HL-60/S4 treated with phorbol 12-myristate 13-acetate at 8.2 ng/mL for 4 days and 3 days (cell line): ENCODE measurements around the gene TRIM9.

ENCODE experiments used
- in situ Hi-C: fragments of 300-500 bp; cut with MboI; formaldehyde crosslinking; loops from 2 replicates; pipeline ENCODE4 v1.15.0; 2022; ENCODE audit warnings: low sequenced_read_pairs

The TRIM9 gene

DNA sequence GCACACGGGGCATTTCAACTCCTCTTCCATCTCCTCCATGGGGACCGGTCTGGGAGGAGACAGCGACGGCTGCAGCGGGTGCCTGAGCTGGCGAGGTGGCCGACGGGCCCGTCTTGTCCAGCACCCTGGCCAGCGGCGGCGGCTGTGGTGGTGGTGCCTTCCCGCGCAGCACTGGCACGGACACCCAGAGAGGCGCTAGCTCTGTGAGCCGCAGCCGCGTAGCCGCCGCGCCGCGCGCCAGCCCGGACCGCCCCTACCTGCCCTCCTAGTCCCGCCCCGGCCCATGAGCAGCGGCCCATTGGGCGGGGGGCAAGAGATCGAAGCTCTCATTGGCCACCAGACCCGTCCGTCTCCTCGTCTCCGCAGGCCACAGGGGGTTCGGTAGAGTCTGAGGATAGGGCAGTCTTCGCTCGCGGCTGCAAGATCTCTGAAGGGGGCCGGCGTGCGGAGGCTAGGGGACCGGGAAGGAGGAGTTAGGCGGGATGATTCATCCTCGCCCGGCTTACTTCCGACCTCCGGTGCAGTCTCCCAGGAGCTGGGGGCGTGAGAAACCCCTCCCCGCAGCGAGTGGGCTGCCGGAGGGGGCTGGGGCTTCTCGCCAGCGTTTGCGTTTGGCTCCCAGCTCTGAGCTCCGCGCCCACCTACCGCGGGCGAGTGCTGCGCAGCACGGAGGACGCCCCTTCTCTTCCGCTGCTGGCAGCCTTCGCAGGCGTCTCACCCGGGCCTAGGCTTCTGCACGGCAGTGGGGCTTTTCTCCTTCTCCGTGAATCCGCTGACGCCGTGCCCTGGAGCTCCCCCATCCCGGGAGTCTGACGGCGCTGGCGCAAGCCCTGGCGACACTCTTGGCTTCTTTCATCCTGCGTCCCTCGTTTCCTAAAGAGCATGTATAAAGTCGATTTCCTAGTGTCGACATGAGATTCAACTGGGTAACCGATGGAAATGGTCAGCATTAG, at the start of gene TRIM9:
Gene TRIM9, minus strand, starts transcription at position 205 of the 953 bp plus-strand sequence. Its CDS starts 166 bp downstream, at position 39.
- in situ Hi-C loops: no loop called here

- in situ Hi-C loops: no loop called here
Observed at GRCh38 chr14:51140856-51141255, 46.0 kb upstream of the TRIM9 start.

DNA sequence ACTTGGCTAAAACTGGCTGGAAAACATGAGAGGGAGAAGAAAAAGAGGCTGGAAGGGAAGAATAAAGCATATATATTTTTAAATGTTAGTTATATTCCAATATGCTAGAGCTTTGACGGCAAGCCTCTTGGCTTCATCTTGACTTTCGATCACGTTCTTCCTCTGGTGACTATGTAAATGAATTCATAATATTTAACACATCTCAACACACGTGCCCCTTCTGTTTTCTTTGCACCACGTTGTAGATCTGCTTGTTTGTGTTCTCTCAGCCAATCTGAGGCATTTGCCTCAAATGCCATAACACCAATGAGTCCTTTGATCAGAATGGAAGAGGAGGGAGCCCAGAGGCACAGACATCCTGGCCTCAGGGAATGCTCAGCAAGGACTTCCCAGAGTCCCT, 45.4 kb upstream of the TRIM9 start:
- in situ Hi-C loops: no loop called here

- in situ Hi-C loops: no loop called here
Observed at GRCh38 chr14:51139121-51139681, 44.3 kb upstream of the TRIM9 start.

DNA sequence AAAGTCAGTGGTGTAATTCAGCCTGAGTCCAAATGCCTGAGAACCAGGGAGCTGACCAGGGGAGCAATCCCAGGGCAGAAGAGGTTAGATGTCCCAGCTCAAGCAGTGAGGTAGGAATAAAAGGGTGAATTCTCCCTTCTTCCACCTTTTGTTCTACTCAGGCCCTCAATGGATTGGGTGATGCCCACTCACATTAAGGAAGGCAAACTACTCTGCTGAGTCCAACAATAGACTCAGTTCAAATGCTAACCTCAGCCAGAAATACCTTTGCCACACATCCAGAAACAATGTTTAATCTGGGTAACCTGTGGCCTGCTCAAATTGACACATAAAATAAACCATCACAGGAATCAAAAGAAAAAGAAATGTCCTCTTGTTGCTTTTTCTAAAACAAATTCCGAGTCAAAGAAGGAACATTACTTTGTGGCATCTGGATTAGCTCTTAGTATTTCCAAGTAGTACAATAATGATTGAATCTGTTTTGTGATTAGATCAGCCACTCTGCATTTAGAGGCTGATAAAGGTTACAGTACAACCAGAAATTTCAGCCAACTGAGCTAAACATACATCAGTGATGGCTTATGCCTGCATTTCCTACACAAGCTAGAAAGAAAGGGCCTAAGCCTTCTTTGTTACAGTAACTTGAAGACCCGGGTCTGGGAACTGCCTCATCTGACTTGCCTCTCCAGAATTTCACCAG, 43.6 kb upstream of the TRIM9 start:
- in situ Hi-C loops: no loop called here

- in situ Hi-C loops: no loop called here
Observed at GRCh38 chr14:51131516-51131915, 36.6 kb upstream of the TRIM9 start.

- in situ Hi-C loops: no loop called here
Observed at GRCh38 chr14:51129130-51129529, 34.2 kb upstream of the TRIM9 start.

GRCh38 chr14:51124029-51124428, 29.1 kb upstream of the TRIM9 start:
- in situ Hi-C loops: no loop called here

DNA sequence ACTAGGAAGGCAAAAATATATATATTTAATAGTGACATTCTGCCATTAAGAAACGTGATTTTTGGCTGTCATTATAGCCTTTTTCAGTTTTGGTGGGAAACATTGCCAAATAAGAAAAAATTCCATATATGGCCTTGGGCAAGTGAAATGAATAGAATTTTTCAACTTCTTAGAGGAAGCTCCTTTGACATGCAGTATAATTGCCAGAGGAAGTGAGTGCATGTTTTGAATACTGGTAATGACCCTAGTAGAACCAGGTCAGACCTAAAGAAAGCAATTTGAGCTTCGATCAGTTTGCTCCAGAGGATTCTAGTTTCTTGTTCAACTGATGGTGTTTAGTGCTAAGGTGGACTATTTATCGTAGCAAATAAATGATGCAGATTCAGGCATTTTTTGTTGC, 26.2 kb upstream of the TRIM9 start:
- in situ Hi-C loops: no loop called here

GRCh38 chr14:51119411-51120051, 24.6 kb upstream of the TRIM9 start:
- in situ Hi-C loops: no loop called here

DNA sequence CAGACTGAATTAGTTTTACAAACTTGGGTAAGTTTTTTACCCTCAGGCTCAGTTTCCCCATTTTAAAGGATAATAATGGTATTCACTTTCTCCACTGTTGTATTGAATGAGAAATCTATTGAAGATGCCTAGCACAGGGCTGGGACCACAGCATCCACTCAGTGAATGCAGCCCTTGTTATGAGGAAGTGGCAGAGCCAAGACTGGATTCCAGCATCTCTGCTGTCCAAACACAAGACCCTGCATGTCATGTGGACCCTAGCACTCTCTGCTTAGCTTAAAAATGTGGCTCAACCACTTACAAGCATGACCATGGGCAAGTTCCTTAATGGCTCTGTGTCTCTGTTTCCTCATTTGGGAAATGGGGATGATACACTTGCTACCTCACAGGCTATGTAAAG, 24.1 kb upstream of the TRIM9 start:
- in situ Hi-C loops: no loop called here

- in situ Hi-C loops: no loop called here
Observed at GRCh38 chr14:51117593-51117992, 22.7 kb upstream of the TRIM9 start.

- in situ Hi-C loops: no loop called here
Observed at GRCh38 chr14:51116682-51117081, 21.8 kb upstream of the TRIM9 start.

DNA sequence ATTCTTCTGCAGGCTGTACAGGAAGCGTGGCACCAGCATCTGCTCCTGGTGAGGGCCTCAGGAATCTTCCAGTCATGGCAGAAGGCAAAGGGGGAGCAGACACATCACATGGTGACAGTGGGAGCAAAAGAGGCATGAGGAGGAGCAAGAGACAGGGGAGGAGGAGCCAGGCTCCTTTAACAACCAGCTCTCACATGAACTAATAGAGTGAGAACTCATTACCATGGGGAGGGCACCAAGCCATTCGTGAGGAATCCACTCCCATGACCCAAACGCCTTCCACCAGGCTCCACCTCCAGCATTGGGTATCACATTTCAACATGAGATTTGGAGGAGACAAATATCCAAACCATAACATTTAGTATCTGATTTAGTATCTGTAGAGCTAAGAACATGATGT, 14.7 kb upstream of the TRIM9 start:
- in situ Hi-C loops: no loop called here

GRCh38 chr14:51107801-51108200, 12.9 kb upstream of the TRIM9 start:
- in situ Hi-C loops: no loop called here

DNA sequence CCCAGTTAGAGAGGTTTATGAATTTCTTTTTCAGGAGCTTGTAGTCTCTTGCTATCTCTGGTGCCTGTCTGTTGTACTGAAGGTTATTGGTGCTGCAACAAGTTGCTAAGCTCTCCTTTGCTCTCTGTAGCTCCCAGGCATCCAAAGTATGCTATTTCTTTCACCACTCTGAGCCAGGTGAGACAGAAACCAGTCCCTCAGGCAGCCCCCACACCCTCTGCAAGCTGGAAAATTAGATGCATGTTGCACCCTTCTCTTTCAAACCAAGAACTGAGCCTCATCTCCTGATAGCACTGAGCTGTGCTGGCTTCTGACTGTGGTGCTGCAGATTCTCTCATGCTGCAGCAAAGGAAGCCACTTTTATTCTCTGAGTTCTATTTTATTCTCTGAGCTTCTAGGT, 9.6 kb upstream of the TRIM9 start:
- in situ Hi-C loops: no loop called here

- in situ Hi-C loops: no loop called here
Observed at GRCh38 chr14:51097287-51097686, 2.4 kb upstream of the TRIM9 start.

- in situ Hi-C loops: no loop called here
Observed at GRCh38 chr14:51096870-51097269, 2.0 kb upstream of the TRIM9 start.

DNA sequence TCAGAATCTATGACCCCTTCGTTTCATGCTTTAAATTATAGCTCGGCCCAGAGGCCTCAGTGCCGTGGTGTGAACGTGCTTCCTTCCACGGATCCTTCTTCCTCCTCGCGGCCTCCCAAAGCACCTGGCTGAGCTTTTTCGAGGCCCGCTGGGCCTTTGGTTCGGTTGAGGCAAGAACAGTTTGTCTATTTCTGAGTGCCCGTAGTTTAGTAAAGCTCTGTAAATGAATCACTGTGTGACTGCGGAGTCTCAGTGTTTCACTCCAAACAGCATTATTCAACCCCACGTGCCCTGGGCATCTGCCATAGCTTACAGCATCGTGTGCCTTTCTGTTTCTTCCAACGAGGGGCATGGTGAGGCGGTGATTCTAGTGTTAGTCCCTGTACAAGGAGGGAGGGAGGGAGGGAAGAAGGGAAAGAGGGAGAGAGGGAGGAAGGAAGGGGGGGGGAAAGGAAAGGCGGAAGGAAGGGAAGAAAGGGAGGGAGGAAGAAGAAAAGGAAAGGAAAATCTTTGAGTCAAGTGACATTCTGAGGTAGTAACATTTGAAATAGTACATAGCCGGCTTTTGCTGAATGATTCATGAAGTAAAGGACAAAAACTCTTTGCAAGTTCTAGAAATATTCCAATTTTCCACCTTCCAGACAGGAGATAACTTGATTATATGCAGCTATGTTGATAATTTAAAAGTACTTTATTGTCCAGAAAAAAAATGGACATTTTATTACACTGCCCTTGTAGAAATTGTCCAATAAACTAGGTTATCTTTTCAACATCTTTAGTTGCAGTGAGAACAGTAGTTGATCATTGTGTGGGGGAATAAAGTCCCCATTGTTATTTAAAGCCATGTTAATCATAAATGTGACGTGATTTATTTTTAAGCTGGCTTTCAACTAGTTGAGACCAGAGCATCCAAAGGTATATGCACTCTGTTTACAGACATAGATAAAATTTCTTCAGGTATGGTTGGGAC, 1.2 kb upstream of the TRIM9 start:
- in situ Hi-C loops: no loop called here

- in situ Hi-C loops: no loop called here
Observed at GRCh38 chr14:51094282-51094821, 553 bp downstream of the TRIM9 start.
